PC-3 (cell line): ENCODE results near the gene POLA2.

ENCODE experiments used
- EZH2 ChIP-seq: fragments of 300-600 bp; sonication (generic); IDR thresholded peaks from one replicate; pipeline ENCODE4 v1.6.1; 2017; ENCODE audit warnings: antibody characterized with exemption, mild to moderate bottlenecking, low read length; ENCODE audit not compliant: unreplicated experiment
- EZH2phosphoT487 ChIP-seq: fragments of 300-600 bp; sonication (generic); IDR thresholded peaks from 2 replicates; pipeline ENCODE4 v1.6.1; 2018; ENCODE audit warnings: mild to moderate bottlenecking, antibody characterized with exemption, low read length, borderline replicate concordance
- TF ChIP-seq, protein P1 (sequence below): fragments of 300-600 bp; sonication (generic); conservative IDR thresholded peaks from 2 replicates; pipeline ENCODE4 v1.5.1; 2017; ENCODE audit warnings: antibody characterized with exemption, low read depth, mild to moderate bottlenecking, low read length

DNA sequence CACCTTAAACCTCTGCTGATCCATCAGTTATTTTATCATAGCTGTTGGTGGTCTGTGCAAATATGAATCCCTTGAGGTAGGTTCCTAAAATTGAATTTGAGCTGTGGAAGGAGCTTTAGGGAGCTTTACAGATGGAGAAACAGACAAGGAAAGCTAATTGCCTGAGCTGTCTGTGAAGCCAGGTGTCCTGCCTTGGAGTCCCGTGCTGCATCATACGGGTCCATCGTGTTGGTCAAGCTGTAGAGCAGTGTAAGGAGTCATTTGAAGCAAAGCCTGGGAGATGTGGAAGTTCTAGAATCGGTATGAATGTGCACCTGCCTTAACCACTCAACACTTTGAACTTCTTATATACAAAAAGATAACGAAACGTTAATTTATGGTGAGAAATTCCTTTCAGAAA, 1.0 kb downstream of the POLA2 start:
- TF ChIP-seq, protein P1, sequence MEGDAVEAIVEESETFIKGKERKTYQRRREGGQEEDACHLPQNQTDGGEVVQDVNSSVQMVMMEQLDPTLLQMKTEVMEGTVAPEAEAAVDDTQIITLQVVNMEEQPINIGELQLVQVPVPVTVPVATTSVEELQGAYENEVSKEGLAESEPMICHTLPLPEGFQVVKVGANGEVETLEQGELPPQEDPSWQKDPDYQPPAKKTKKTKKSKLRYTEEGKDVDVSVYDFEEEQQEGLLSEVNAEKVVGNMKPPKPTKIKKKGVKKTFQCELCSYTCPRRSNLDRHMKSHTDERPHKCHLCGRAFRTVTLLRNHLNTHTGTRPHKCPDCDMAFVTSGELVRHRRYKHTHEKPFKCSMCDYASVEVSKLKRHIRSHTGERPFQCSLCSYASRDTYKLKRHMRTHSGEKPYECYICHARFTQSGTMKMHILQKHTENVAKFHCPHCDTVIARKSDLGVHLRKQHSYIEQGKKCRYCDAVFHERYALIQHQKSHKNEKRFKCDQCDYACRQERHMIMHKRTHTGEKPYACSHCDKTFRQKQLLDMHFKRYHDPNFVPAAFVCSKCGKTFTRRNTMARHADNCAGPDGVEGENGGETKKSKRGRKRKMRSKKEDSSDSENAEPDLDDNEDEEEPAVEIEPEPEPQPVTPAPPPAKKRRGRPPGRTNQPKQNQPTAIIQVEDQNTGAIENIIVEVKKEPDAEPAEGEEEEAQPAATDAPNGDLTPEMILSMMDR = no peak
- no peak for TF ChIP-seq EZH2
- TF ChIP-seq EZH2phosphoT487 = no peak
